NB4 (cell line): ENCODE measurements around the gene HMBS.

ENCODE experiments used
- DNase-seq: peaks from one replicate; pipeline ENCODE4 v3.0.0; 2010; ENCODE audit warnings: low read depth
- H3K4me3 ChIP-seq: one replicate; pipeline ENCODE4 v1.5.1; 2011; ENCODE audit warnings: mild to moderate bottlenecking, low read depth, low read length, moderate library complexity
- MYC ChIP-seq: IDR thresholded peaks from 2 replicates; pipeline ENCODE4 v1.6.1; 2011; ENCODE audit warnings: low read depth, low read length
- POLR2A ChIP-seq: IDR thresholded peaks from 2 replicates; pipeline ENCODE4 v1.6.1; 2011; ENCODE audit warnings: mild to moderate bottlenecking; ENCODE audit not compliant: insufficient read length; ENCODE audit errors: extremely low read depth
- TF ChIP-seq, protein P1 (sequence below): IDR thresholded peaks from one replicate; pipeline ENCODE4 v1.5.1; 2012; ENCODE audit warnings: low read depth, low read length
- TF ChIP-seq, protein P2 (sequence below): IDR thresholded peaks from 2 replicates; pipeline ENCODE4 v1.6.1; 2011; ENCODE audit warnings: low read depth, low read length

Gene HMBS

DNA sequence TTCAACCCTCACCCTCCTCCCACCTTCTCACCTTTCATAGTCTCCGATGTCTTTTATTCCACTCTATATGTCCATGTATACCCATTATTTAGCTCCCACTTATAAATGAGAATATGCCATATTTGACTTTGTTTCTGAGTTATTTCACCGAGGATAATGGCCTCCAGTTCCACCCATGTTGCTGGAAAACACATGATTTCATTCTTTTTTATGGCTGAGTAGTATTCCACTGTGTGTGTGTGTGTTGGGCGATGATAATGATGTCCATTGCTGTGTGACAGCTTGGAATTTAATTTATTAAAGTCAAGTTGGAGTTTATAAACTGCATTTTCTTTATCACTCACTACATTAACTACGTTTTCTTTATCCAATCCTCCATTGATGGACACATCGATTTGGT lies 33.5 kb downstream of the HMBS start:
- no peak overlapping the region for H3K4me3 ChIP-seq
- TF ChIP-seq POLR2A (no peak), MYC (no peak)
- TF ChIP-seq, protein P1, sequence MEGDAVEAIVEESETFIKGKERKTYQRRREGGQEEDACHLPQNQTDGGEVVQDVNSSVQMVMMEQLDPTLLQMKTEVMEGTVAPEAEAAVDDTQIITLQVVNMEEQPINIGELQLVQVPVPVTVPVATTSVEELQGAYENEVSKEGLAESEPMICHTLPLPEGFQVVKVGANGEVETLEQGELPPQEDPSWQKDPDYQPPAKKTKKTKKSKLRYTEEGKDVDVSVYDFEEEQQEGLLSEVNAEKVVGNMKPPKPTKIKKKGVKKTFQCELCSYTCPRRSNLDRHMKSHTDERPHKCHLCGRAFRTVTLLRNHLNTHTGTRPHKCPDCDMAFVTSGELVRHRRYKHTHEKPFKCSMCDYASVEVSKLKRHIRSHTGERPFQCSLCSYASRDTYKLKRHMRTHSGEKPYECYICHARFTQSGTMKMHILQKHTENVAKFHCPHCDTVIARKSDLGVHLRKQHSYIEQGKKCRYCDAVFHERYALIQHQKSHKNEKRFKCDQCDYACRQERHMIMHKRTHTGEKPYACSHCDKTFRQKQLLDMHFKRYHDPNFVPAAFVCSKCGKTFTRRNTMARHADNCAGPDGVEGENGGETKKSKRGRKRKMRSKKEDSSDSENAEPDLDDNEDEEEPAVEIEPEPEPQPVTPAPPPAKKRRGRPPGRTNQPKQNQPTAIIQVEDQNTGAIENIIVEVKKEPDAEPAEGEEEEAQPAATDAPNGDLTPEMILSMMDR = no peak
- TF ChIP-seq, protein P2, sequence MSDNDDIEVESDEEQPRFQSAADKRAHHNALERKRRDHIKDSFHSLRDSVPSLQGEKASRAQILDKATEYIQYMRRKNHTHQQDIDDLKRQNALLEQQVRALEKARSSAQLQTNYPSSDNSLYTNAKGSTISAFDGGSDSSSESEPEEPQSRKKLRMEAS = no peak
- DNase-seq = no peak

DNA sequence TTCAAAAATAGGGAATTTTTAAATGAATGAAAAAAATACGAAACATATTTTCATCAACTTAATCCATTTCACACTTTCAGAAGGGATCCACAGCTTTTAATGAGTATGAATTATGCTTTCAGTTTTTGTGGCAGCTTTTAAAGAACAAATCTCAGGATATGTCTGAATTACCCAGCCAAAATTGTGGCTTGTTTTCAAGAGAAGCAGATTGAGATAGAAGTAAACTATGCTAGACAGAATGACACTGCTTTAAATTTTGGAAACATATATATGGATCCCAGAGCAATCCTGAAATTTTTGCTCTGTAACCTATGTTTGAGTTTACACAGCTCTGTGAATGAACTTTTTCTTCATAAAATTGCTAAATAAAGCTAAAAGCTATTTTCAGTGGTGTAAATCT lies 34.3 kb downstream of the HMBS start:
- TF ChIP-seq POLR2A (no peak), MYC (no peak)
- TF ChIP-seq, protein P1 = no peak
- TF ChIP-seq, protein P2 = no peak
- no peak for DNase-seq
- no peak overlapping the region for H3K4me3 ChIP-seq

- peak; percentile 39 for DNase-seq
- no peak for TF ChIP-seq POLR2A
- TF ChIP-seq, protein P2 = peak; percentile 12; the same call in 1 of the 2 replicates
- peak overlapping the region; percentile 51 for H3K4me3 ChIP-seq
Observed at GRCh38 chr11:119120639-119121007, 35.9 kb downstream of the HMBS start.

DNA sequence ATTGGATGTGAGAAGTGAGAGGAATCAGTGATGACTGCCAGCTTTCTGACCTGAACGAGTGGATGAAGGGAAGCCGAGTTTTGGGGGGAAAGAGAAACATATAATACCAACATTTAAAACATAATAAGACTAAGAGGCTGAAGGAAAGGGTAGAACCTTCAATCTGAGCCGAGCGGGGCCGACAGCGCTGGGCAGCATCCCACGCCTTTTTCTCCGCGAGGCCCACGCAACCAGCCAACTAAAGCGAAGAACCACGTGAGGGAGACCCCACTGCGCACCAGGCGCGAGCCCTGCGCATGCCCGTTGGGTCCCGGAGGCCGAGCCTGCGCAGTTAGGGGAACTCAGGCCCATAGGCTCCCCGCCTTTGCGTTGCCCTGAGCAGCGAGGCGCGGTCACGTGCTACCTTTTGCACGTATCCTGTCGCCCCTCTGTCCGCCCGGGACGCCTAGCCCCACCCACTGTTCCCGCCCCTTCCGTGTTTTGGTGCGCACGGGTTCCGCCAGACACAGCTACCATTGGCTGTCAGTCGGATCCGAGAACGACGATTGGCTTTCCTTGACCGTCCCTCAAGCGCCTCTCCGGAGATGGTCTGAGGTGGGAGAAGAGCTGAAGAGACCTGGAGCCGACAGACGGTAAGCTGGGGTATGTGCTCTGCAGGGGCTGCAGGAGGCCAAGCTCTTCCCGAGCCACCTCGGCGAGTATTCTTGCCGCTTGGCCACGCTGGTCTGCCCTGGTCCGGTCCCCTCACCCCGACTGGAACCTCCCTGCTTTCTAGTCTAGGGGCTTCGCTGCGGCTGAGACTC lies 36.5 kb downstream of the HMBS start, which contains the start of gene HINFP:
TSS of gene HINFP (plus strand) at position 573 of the 803 bp plus-strand sequence. CDS start 5,365 bp downstream, outside the sequence.
- peak within 1 kb of the TSS; percentile 87 for H3K4me3 ChIP-seq
- TF ChIP-seq MYC = peak; percentile 96
- TF ChIP-seq, protein P2 = peak; percentile 97
- peak; percentile 86 for TF ChIP-seq POLR2A
- TF ChIP-seq, protein P1 = no peak
- DNase-seq = peak; percentile 100

GRCh38 chr11:119121811-119122124 lies 37.1 kb downstream of the HMBS start:
- TF ChIP-seq, protein P2 = no peak
- peak overlapping the region; percentile 87 for H3K4me3 ChIP-seq
- DNase-seq = no peak

DNA sequence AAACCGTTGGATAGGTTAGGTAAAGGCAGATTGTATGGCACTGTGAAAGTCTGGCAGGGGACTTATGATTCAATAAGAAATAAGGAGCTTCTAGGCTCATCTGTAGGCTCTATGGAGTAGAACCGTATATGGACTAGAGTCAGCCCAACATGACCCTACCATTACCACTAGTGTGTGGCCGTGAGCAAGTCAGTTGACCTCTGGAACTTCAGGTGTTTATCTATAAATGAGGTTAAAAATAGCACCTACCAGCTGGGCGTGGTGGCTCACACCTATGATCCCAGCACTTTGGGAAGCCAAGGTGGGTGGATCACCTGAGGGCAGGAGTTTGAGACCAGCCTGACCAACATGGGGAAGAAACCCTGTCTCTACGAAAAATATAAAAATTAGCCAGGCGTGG lies 41.1 kb downstream of the HMBS start:
- DNase-seq = no peak
- TF ChIP-seq, protein P1 = no peak
- TF ChIP-seq POLR2A (no peak), MYC (no peak)
- TF ChIP-seq, protein P2 = no peak

More for the DNA sequence above, 41.1 kb downstream of the HMBS start:
- H3K4me3 ChIP-seq = no peak overlapping the region
